K562 (cell line): Measurements from ENCODE around the gene DBP. TPM values are rescaled to one million over a fixed set of nuclear protein-coding genes. Genes with fewer than 3 reads are reported as not detected.
A peak's percentile ranks its signal among the peaks of the same experiment; 100 is the strongest.

Source experiments
- AFF1 ChIP-seq, 2 experiments: fragments of 450-650 bp; IDR thresholded peaks; 2 replicates each; pipeline ENCODE4 v1.6.1; 2018; ENCODE audit warnings: mild to moderate bottlenecking in 2 of 2, low read depth in 1 of 2; ENCODE audit not compliant: partially characterized antibody in 2 of 2
- ARID4B ChIP-seq: sonication (generic); formaldehyde crosslinking; IDR thresholded peaks from 2 replicates; pipeline ENCODE4 v1.8.0; 2022; ENCODE audit warnings: mild to moderate bottlenecking, missing genetic modification reagents
- ATF1 ChIP-seq, 2 experiments: fragments of 450-650 bp in 1 of 2; IDR thresholded peaks; 2 replicates each; pipeline ENCODE4 v1.6.1; 2016; ENCODE audit warnings: missing compliant biosample characterization in 1 of 2, missing genetic modification characterization in 1 of 2
- ATF7 ChIP-seq: fragments of 450-650 bp; IDR thresholded peaks from 2 replicates; pipeline ENCODE4 v1.7.1; 2014; ENCODE audit warnings: mild to moderate bottlenecking, moderate library complexity
- COPS2 ChIP-seq: fragments of 450-650 bp; conservative IDR thresholded peaks from 2 replicates; pipeline ENCODE4 v1.6.1; 2016; ENCODE audit warnings: mild to moderate bottlenecking, moderate library complexity
- EP400 ChIP-seq: fragments of 450-650 bp; IDR thresholded peaks from 2 replicates; pipeline ENCODE4 v1.6.1; 2017; ENCODE audit warnings: antibody characterized with exemption, mild to moderate bottlenecking, moderate library complexity
- GTF2A2 ChIP-seq: IDR thresholded peaks from 2 replicates; pipeline ENCODE4 v1.6.1; 2016; ENCODE audit warnings: mild to moderate bottlenecking, missing genetic modification characterization, missing compliant biosample characterization
- KAT2B ChIP-seq: IDR thresholded peaks from one replicate; pipeline ENCODE4 v1.6.1; 2012; ENCODE audit warnings: low read depth, mild to moderate bottlenecking, control low read depth, inconsistent platforms, low read length, moderate library complexity
- MITF ChIP-seq: IDR thresholded peaks from 2 replicates; pipeline ENCODE4 v1.6.1; 2014; ENCODE audit warnings: antibody characterized with exemption
- NFRKB ChIP-seq: fragments of 450-650 bp; IDR thresholded peaks from 2 replicates; pipeline ENCODE4 v1.6.1; 2016; ENCODE audit warnings: low read depth
- POLR2G ChIP-seq: fragments of 200-400 bp; formaldehyde crosslinking; IDR thresholded peaks from 2 replicates; pipeline ENCODE4 v1.6.1; 2017; ENCODE audit warnings: low read depth, mild to moderate bottlenecking, antibody characterized with exemption, low read length, moderate library complexity
- POLR3G ChIP-seq: IDR thresholded peaks from 2 replicates; pipeline ENCODE4 v1.6.1; 2011; ENCODE audit not compliant: insufficient read length, insufficient replicate concordance; ENCODE audit errors: extremely low read depth
- POU5F1 ChIP-seq: fragments of 150-350 bp; IDR thresholded peaks from 2 replicates; pipeline ENCODE4 v1.6.1; 2014; ENCODE audit warnings: borderline replicate concordance, low read length, low read depth, mild to moderate bottlenecking; ENCODE audit not compliant: partially characterized antibody
- PTRF ChIP-seq: fragments of 450-650 bp; IDR thresholded peaks from 2 replicates; pipeline ENCODE4 v1.6.1; 2016; ENCODE audit warnings: mild to moderate bottlenecking, missing genetic modification characterization, missing compliant biosample characterization
- TSC22D4 ChIP-seq: fragments of 450-650 bp; IDR thresholded peaks from 2 replicates; pipeline ENCODE4 v1.6.1; 2016; ENCODE audit warnings: missing genetic modification characterization, missing biosample characterization, control low read depth
- ZNF121 ChIP-seq: sonication (generic); formaldehyde crosslinking; conservative IDR thresholded peaks from 2 replicates; pipeline ENCODE4 v1.8.0; 2022; ENCODE audit warnings: missing genetic modification reagents
- ZNF551 ChIP-seq: fragments of 250-450 bp; sonication (Bioruptor Pico); IDR thresholded peaks from 2 replicates; pipeline ENCODE4 v1.5.0; 2021; ENCODE audit warnings: mild to moderate bottlenecking, moderate library complexity
- ZNF586 ChIP-seq: fragments of 450-650 bp; formaldehyde crosslinking; conservative IDR thresholded peaks from 2 replicates; pipeline ENCODE4 v1.4.0; 2020; ENCODE audit warnings: mild to moderate bottlenecking, moderate library complexity
- polyA plus RNA-seq, 8 experiments: library from polyadenylated mRNA; depleted of rRNA in 4 of 8; stranded (reverse) in 5 of 8; unstranded in 3 of 8; fragments of >200 nt; fragmentation: Nextera tagmentation in 2 of 8; fragmentation: Illumina TruSeq in 1 of 8; extraction: Ambion mirVana in 2 of 8; extraction: Trizol in 1 of 8; gene quantifications; 2 replicates each; pipeline versions ENCODE4 v1.2.1 to v1.2.3, GENCODE V29; 2011 to 2014; ENCODE audit warnings: inconsistent platforms in 1 of 8, missing spikeins in 1 of 8
- total RNA-seq, 7 experiments: library from RNA; depleted of rRNA in 6 of 7; stranded (reverse); fragments of >200 nt in 6 of 7; fragmentation: Illumina TruSeq in 2 of 7; extraction: Trizol in 2 of 7; gene quantifications; 2 replicates each; pipeline versions ENCODE4 v1.2.1 to v1.2.3, GENCODE V29; 2011 to 2021; ENCODE audit warnings: low replicate concordance in 1 of 7

The DBP gene
- total and polyA plus RNA-seq, 9 of the 15 experiments (the other 6 are each of a cell fraction or from before 2014, with no cell fraction given), result 0.25 to 5.5 (median 1.8) TPM

GRCh38 chr19:48681127-48681470, 43.9 kb upstream of the DBP start (continued):
- TF ChIP-seq TSC22D4 (tag), result no peak
- TF ChIP-seq POU5F1, result no peak
- no peak for TF ChIP-seq KAT2B
- TF ChIP-seq ZNF121, result peak; percentile 35; the same call in 1 of the 2 replicates
- no peak for TF ChIP-seq ZNF551 (CRISPR knock-in tag)
- no peak for TF ChIP-seq POLR2G
- no peak for TF ChIP-seq GTF2A2 (tag)
- 0 out of 2 replicates have a peak, but pooled peaks have one; percentile 39 for TF ChIP-seq MITF
- TF ChIP-seq NFRKB, result no peak
- TF ChIP-seq PTRF, result no peak
- no peak for TF ChIP-seq EP400
- TF ChIP-seq AFF1 (IDR thresholded peaks at IDR 0.05; ENCODE audit: low read depth in 1 of 2, partially characterized antibody in 2 of 2), result no peak
- TF ChIP-seq ATF7, result 0 out of 2 replicates have a peak, but pooled peaks have one; percentile 34
- TF ChIP-seq COPS2, result no peak
- no peak for TF ChIP-seq ARID4B
- TF ChIP-seq POLR3G, result no peak
- TF ChIP-seq ATF1 (CRISPR knock-in tag; IDR thresholded peaks at IDR 0.05), result no peak
- peak; percentile 43; the same call in 1 of the 2 replicates for TF ChIP-seq ATF1 (tag; IDR thresholded peaks at IDR 0.05)
- TF ChIP-seq ZNF586, result no peak
